ENCODE results near the gene DRC7. TPM values are rescaled to one million over a fixed set of nuclear protein-coding genes. Genes with fewer than 3 reads are reported as not detected.

DRC7 gene
- total RNA-seq, 1 experiment from 2014 or later, result 0.72 TPM

GRCh38 chr16:57761957-57762356 lies 67.4 kb downstream of the DRC7 start:
- no peaks in the 10 kb centered on the region for H3K9me3 Mint-ChIP-seq
- Histone ChIP-seq H2AFZ (ENCODE audit: low read length) (no peak overlapping the region), H2BK20ac (ENCODE audit: low read depth, low read length, poor library complexity, severe bottlenecking) (no peak overlapping the region), H3K9me3 (ENCODE audit: control insufficient read depth, low read depth, low read length) (no peaks in the 10 kb centered on the region), H3K23me2 (ENCODE audit: insufficient read length, low read depth, low read length, poor library complexity, severe bottlenecking) (no peaks in the 10 kb centered on the region), H3K4me2 (ENCODE audit: insufficient read depth, insufficient read length, low read length) (no peak overlapping the region), H3K18ac (ENCODE audit: insufficient read length, low read depth, low read length) (no peak overlapping the region), H3T11ph (ENCODE audit: low read length) (no peak overlapping the region), H3K79me2 (ENCODE audit: insufficient read depth, low read length) (no peaks in the 10 kb centered on the region), H3K79me1 (ENCODE audit: insufficient read depth, low read depth, low read length, poor library complexity, severe bottlenecking) (no peaks in the 10 kb centered on the region), H3K23ac (ENCODE audit: insufficient read length, low read depth, low read length) (no peak overlapping the region), H2BK15ac (ENCODE audit: low read depth, low read length) (no peak overlapping the region), H4K8ac (replicated peaks; ENCODE audit: insufficient read length, low read depth, low read length) (no peak overlapping the region), H2AK5ac (ENCODE audit: insufficient read length, low read length) (no peak overlapping the region), H4K91ac (ENCODE audit: insufficient read length, low read depth, low read length) (no peak overlapping the region), H3K27me3 (ENCODE audit: insufficient read depth, low read length) (no peaks in the 10 kb centered on the region), H2BK12ac (ENCODE audit: insufficient read length, low read depth, low read length) (no peak overlapping the region), H3K27ac (ENCODE audit: insufficient read length, low read depth, low read length) (no peak overlapping the region), H3K4me1 (ENCODE audit: insufficient read depth, low read length) (peaks cover 4% of the 10 kb centered on the region; the same call in 1 of the 2 replicates), H3K4ac (ENCODE audit: low read depth, low read length) (no peak overlapping the region), H4K5ac (ENCODE audit: insufficient read length, low read depth, low read length) (no peak overlapping the region), H3K9ac (ENCODE audit: extremely low read depth, insufficient read length, low read length) (no peak overlapping the region), H3K56ac (ENCODE audit: insufficient read length, low read depth, low read length) (no peak overlapping the region), H2BK5ac (ENCODE audit: insufficient read length, low read length) (no peak overlapping the region), H3K14ac (ENCODE audit: insufficient read depth, low read length) (no peak overlapping the region), H2BK120ac (ENCODE audit: low read depth, low read length, poor library complexity, severe bottlenecking) (no peak overlapping the region), H4K20me1 (ENCODE audit: control insufficient read depth, insufficient read depth, insufficient read length) (peaks cover 3% of the 10 kb centered on the region)
- TF ChIP-seq CTCF (conservative IDR thresholded peaks at IDR 0.05), result no peak
- peaks cover 6 to 30% of the 10 kb centered on the region in 2 experiments for H3K4me1 Mint-ChIP-seq
- H3K27me3 Mint-ChIP-seq (ENCODE audit: low read depth), result no peaks in the 10 kb centered on the region; the same call in 1 of the 2 replicates
- no peak for DNase-seq
- peak overlapping the region in 1 of 3 experiments; percentile 92; a peak in 1 of 7 replicates for H3K27ac Mint-ChIP-seq
- no CpG with 5 or more reads among the region's 12 CpGs for WGBS (ENCODE audit: extremely low coverage, insufficient read length, low lambda C conversion rate)
- no peak overlapping the region for H3K4me3 Mint-ChIP-seq
- peaks cover 4 to 5% (median 5%) of the 10 kb centered on the region in 3 experiments; a peak in 3 of 7 replicates for H3K36me3 Mint-ChIP-seq (ENCODE audit: insufficient read depth in 1 of 3, low read depth in 3 of 3)
